Activated CD8-positive, alpha-beta memory T cell treated with anti-CD3 and anti-CD28 coated beads for 48 hours (primary cell): ENCODE measurements around the gene NOS3.
A peak's percentile ranks its signal among the peaks of the same experiment; 100 is the strongest.
"Not testable (repeated sequence)": the region's sequence is repeated elsewhere in the genome, so short reads cannot be mapped to it uniquely, and the experiment has no call there.

ENCODE experiments used
- DNase-seq, 3 experiments: peaks; one replicate each; pipeline ENCODE4 v3.0.0-alpha.2; 2020; ENCODE audit warnings: low read depth in 2 of 3, low spot score in 2 of 3

NOS3 gene

GRCh38 chr7:151015967-151016366, 25.1 kb downstream of the NOS3 start:
- DNase-seq = no peak

DNA sequence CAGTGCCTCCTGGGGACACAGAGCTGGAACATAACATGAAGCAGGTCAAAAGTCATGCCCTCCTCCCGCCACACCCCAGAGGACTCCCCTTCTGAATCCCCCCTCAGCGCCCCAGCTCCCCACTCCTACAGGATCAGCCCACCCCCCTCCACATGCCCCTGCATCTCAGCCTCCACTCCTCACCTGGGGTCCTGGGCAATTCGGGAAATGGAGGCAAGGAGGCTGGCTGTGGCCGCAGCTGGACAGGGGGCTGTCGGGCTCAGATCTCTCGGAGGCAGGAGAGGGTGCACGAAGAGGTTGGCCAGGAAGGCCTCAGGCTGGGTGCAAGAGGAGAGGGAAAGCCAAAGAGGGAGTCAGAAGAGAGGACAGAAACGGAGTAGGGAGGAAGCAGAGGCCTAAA, 25.7 kb downstream of the NOS3 start:
- DNase-seq = no peak

DNA sequence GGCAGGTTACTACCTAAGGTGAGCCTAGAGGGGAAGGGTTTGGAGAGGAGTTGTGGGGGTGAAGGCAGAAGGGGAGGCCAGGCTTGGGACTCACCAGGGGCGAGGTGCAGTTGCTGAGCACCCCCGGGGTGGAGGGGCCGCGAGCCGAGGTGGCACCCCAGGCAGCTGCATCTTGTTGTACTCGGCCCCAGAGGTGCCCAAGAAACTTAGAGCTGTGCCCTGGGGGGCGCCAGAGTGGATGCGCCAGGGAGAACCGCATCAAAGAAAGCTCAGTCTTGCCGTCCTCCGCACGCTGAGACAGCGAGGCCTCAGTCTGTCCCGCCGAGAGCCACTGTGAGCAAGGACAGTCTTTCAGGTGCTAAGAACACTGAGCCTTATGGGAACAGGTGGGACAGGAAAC, 26.1 kb downstream of the NOS3 start:
- DNase-seq = no peak

DNA sequence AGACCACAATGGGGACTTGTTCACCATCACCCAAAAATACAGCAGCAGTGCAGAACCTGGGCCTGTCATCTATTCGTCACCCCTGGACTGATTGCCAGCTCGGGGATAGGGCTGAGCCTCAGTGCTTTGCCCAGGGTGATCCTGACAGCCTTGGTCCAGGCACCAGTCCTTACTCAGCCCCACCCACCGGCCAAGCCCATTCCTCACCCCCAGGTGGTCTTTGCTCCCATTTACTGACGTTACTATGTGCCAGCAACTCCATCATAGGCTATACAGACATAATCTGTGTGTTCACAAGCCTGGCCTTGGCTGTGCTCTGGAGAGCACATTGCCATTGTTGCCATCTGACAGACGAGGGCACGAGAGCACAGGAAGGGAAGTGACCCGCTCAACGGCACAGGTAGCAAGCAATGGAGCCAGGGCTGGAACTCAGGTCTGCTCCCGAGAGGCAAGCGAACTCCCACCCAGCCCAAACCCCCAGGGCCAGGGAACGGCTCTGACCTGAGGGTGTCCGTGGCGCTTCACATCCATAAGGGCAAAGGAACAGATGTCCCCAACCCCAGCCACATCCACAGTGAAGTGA, 26.6 kb downstream of the NOS3 start:
- no peak for DNase-seq

GRCh38 chr7:151017953-151018420, 27.2 kb downstream of the NOS3 start:
- DNase-seq = peak; percentile 58 to 79 (median 77)

DNA sequence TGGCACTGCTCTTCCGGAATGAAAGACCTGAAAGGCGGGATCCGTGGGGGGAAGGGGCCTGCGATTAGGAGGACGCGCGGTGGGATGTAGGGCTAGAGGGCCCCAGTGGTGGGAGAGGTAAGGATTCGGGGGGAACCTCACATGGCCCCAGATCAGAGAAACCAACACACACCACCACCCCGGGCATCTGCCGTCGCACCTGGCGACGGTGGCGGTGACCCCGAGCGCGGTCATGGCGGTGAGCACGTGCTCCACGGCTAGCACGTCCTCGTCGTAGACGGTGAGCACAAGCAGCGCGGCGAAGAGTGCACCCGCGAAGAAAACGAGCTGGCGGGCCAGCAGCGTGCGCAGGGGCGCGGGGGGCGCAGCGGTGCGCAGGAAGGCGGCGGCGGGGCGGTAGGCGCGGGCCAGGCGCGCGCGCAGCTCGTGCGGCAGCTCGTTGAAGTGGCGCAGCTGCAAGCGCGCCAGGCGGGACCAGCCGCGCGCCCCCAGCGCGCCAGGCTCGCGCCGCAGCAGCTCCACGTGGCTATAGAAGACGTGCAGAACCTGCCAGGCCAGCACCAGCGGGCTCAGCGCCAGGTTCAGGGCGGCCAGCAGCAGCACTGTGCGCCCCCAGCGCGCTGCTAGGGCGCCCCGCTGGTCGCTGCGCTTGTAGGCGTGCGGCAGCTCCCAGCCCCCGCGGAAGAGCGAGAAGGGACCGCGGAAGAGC, 27.8 kb downstream of the NOS3 start:
- DNase-seq = no peak

DNA sequence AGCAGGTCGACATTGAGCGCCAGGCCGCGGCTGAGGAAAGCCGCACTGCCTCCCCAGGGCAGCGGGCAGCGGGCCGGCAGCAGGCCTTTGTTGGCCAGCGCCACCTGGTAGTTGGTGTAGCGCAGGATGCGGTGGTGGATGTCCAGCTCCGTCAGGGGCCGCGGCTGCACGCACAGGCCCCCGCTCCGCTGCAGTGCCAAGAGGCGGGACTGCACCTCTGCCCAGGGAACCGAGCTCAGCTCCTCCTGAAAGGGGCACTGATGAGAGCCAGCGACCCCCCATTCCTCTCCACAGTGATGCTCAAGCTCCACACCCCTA, 28.3 kb downstream of the NOS3 start:
- DNase-seq = no peak

DNA sequence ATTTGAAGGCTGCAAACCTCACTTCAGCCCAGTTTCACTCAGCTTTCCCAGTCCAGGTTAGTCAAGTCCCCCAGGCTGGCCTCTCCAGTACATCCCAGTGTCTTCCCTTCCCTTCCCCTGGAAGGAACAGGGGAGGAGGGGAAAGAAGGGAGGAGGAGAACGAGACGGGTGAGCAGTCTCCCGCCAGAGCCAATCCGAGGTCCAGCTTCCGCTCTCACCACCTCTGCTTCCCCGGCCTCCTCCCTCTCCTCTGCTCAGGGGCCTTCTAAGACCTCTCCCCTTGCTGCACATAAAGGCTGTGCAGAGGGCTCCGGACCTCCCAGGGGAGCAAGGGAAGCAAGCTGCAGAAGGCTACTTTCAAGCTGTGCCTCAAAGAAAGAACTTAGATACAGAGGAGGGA, 29.4 kb downstream of the NOS3 start:
- DNase-seq = no peak

GRCh38 chr7:151023232-151023631, 32.4 kb downstream of the NOS3 start:
- no peak for DNase-seq

GRCh38 chr7:151024435-151025056, 33.7 kb downstream of the NOS3 start, which contains the start of gene ATG9B:
TSS of gene ATG9B (minus strand) at chr7:151024494. CDS start at chr7:151024423, 71 bp downstream.
- no peak for DNase-seq

DNA sequence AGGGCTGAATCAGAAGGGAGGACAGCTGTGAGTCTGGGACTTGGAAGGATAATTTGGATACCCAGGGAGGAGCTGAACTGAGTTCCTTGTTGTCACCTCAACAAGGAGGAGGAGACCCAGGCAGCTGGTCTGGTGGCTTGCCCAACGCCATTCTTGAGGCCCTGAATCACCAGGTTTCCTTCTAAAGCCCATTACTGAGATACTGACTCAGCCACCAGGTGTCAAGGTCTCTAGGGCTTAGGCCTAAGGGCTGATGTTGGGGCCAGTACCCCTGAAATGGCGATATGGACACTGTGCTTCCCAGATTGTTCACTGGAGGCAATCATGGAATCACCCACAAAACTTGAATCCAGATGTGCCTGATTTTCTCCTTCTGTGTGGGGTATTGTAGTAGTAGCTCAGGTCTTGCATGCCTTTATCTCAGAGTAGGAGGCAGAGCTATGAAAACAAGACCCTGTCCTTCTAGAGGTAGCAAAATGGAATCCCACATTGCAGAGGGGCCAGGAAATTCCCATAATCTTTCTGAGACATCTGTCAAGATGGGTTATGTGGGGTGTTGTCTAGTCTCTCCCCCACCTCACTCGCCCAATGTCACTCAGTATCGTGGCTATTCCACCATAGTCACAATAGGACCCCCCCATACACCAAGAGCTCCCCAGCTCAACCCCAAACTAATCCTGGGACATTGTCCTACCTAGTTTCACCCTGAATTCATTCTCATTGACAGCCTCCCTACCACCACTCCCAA, 35.3 kb downstream of the NOS3 start:
- DNase-seq = no peak

DNA sequence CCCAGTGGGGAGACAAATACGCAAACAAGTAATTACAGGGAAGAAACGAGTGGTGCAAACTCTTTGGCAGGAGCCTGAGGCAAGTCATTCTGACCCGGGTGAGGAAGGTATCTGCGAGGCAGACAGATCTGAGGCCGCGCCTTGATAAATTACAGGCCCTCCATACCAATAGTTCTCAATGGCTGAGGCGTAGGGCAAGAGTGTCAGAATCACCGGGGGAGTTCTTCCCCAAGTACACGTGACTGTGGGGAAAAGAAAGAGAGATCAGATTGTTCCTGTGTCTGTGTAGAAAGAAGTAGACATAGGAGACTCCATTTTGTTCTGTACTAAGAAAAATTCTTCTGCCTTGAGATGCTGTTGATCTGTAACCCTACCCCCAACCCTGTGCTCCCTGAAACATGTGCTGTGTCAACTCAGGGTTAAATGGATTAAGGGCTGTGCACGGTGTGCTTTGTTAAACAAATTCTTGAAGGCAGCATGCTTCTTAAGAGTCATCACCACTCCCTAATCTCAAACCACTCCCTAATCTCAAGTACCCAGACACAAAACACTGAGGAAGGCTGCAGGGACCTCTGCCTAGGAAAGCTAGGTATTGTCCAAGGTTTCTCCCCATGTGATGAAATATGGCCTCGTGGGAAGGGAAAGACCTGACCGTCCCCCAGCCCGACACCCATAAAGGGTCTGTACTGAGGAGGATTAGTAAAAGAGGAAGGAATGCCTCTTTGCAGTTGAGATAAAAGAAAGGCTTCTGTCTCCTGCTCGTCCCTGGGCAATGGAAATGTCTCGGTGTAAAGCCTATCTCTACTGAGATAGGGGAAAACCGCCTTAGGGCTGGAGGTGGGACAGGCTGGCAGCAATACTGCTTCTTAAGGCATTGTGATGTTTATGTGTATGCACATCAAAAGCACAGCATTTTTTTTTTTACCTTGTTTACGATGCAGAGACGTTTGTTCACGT, 36.2 kb downstream of the NOS3 start:
- DNase-seq = not testable (repeated sequence)

- DNase-seq = not testable (repeated sequence)
These were observed 36.9 kb downstream of the NOS3 start for GRCh38 chr7:151027728-151028130.

DNA sequence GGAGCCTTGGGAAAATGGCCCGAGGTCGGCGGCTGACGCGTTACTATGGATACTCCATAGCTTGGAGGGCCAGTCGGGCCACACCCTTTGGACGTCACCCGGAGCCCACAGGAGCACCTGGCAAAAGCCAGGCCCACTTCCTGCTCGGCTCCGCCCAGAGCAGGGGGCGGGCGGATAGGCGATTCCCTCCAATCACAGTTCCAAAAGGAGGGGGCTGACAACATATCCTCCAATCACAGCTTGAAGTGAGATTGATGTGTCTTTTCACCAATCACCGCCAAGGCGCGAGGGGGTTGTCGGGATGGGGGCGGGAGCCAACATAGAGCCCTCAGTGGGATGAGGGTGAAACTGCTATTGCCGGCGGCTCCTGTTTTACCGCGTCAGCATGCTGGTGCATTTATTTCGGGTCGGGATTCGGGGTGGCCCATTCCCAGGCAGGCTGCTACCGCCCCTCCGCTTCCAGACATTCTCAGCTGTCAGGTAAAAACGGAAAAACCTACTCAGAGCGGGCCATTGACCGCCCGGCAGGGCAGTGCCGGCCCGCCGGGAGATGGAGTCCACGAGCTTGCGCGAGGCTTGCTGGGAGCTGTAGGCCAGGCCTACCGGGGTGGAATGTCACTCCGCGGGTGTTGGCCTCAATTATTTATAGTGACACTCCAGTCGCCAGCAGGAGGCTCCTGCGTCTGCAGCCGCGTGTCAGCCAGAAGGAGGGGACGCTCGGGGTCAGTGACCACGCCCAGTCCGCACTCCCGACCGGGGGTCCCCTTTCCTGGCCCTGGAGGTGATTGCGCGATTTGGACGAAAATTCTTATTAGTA, 37.5 kb downstream of the NOS3 start, which contains the start of gene ABCB8:
Gene ABCB8 (plus strand): TSS at position 320 of the 817 bp plus-strand sequence. CDS start 66 bp downstream, at position 386.
- peak; percentile 93 to 96 (median 93) for DNase-seq

- DNase-seq = no peak
These were observed 38.2 kb downstream of the NOS3 start for GRCh38 chr7:151028948-151029501.

- DNase-seq = no peak
These were observed 40.2 kb downstream of the NOS3 start for GRCh38 chr7:151031011-151031410.

DNA sequence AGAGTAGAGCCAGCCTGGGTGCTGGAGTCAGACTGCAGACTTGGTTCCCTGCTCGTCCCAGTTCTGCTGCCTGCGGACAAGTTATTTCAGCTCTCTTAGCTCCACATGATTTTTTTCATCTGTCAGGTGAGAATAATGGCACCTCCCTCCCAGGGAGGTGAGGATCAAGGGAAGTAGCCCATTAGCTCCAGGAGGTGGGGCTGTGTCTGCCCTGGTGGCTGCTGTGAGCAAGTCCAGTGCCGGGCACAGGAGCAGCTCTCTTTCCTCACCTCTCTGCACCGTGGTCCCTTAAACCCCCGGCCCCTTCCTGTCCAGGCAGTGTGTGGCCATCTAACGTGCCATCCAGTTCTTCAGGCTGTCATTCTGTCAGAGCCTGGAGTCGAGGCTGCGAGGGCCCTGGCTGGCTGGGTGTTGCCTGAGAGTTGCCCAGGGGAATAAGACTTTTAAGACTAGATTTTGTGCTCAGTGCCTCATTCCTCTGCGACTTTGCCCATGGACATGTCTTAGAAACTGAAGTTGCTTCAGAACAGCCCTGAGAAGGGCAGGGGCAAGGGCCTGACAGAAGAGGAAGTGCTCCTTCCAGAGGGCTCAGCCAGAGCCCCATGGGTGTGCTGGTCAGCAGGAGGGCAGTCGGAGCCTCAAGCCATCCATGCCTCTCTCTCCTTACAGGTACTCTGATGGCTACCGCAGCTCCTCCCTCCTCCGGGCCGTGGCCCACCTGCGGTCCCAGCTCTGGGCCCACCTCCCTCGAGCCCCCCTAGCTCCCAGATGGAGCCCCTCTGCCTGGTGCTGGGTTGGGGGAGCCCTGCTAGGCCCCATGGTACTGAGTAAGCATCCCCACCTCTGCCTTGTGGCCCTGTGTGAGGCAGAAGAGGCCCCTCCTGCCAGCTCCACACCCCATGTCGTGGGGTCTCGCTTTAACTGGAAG, 42.4 kb downstream of the NOS3 start:
- DNase-seq = no peak

DNA sequence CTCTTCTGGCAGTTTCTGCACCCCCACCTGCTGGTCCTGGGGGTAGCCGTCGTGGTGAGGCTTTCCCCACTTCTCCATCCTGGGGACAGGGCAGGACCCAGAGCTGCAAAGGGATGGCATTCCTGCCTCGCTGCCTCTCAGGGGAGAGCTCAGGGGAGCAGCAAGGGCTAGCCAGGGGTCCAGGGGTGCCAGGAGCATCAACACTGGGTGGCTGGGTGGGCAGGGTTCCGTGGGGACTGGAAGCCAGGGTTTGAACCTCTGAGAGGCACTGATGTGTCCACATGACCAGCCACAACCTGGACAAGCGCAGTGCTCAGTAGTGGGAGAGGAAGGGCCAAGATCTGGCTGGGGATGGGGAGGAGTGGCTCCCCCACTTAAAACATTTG, 43.0 kb downstream of the NOS3 start:
- DNase-seq = no peak
